HG03175 (cell line): ENCODE results near the gene TIMELESS.
"Not testable (repeated sequence)": the region's sequence is repeated elsewhere in the genome, so short reads cannot be mapped to it uniquely, and the experiment has no call there.

ENCODE experiments used
- ATAC-seq: cut with Tn5 transposase; IDR thresholded peaks from one replicate; pipeline ENCODE4 v1.9.1; 2021; ENCODE audit warnings: mild to moderate bottlenecking, moderate library complexity; ENCODE audit not compliant: unreplicated experiment

The TIMELESS gene

DNA sequence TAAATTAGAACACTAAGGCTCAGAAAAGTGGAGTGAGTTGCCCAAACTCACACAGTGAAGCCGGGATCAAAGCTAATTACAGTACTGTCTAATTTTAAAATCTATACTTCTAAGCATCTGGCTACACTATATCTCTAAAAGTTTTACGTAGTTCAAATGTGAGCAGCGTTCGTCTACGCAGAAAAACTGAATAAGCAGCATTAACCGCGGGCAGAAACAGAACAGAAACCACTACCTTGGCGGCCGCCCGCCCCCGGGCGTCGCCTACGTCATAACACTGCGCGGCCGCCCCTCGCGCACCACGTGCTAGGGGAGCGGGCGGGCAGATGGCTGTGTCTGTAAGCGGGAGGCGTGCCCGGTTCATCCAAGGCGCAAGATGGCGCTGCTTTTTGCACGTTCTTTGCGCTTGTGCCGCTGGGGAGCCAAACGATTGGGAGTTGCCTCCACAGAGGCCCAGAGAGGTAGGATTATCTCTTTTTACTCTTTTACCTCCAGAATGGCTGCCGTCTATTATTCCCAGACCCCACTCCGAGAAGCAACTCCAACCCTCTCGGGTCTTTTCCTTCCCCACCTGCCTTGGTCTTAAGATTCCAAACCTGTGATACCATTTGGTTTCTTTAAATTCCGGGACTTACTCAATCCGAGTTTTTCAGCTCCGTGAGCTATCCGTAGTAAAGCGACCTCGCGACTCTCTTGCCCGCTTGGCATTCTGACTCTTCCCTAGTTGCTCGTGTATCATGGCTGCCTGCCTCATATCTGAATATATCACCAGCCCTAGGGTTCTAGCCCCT, 19.2 kb upstream of the TIMELESS start, which contains the start of gene SPRYD4:
TSS of gene SPRYD4 (plus strand) at position 363 of the 791 bp plus-strand sequence. CDS start at position 377, 14 bp downstream.
- ATAC-seq = peak; percentile 90

DNA sequence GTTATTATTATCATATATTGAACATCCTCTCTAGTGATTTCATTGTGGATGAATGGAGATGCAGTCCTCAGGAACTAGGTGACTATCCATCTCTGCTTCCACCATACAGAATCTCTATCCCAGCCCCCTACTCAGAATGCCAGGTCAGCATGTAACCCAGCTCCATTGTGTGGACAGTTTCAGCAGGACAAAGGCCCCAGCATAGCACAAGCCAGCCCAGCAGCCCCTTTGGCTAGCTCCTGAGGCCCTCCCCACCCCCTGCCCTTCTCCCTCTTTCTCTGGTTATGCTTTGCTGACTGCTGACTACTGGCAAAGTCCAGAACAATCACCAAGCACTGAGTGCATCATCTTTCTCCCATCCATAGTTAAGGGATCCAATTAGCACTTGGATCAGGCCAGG, 13.3 kb upstream of the TIMELESS start:
- ATAC-seq = no peak

DNA sequence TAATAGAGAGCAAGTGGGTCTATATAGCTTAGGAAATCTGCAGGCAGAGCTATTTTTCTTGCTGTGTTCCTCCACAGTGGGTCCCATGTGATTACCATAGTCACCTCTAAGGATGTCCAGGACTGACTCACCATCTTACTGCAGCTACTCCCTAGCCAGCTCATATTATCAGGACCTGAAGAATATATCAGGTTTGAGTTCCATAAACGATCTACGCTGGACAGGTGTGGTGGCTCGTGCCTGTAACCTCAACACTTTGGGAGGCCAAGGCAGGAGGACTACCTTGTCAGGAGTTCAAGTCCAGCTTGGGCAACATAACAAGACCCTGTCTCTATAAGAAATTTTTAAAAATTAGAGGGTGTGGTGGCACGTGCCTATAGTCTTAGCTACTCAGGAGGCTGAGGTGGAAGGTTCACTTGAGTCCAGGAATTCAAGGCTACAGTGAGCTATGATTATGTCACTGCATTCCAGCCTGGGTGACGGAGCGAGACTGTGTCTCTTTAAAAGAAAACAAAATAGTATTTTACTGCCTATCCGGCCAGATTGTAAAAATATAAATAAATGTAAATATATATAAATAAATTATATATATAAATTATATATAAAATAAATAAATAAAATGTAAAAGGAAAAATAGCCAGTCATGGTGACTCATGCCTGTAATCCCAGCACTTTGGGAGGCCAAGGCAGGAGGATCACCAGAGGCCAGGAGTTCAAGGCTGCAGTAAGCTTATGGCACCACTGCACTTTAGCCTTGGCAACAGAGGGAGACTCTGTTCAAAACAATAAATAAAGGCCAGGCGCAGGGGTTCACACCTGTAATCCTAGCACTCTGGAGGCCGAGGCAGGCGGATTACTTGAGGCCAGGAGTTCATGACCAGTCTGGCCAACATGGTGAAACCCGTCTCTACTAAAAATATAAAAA, 12.3 kb upstream of the TIMELESS start:
- ATAC-seq = no peak

DNA sequence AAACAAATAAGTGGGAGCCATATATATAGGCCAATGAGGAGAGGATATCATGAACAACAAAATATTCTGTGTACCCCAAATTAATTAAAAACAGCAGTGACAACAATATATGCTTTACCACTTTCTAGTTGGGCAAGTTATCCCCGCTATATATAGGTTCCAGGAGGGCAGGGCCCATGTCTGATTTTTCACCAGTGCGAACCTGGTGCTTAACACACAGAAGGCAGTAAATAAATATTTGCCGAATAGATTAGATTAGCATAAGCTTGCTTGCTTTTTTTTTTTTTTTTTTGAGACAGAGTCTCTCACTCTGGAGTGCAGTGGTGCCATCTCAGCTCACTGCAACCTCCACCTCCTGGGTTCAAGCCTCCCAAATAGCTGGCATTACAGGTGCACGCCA, 8.6 kb upstream of the TIMELESS start:
- no peak for ATAC-seq

DNA sequence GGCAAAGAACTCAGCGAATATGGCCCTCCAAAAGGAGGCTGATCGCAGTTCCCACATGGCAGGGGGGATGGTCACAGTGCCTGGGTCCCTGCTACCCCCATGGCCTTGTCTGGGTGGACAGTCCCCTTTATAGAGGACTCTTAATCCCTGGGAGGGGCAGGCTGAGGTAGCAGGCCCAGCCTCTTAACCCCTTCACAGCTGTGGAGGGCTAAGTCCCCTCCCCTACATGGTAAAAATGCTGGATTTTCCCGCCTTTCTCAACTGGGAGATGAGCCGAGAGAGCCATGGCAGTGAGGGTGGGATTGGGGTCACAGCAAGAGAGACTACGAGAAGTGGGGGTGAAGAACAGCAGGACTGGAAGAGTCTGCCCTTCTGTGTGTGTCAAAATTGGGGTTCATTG, 5.3 kb upstream of the TIMELESS start, which contains the start of gene MIP:
TSS of gene MIP (minus strand) at position 101 of the 400 bp plus-strand sequence. CDS start at position 57, 44 bp downstream.
- ATAC-seq = no peak

DNA sequence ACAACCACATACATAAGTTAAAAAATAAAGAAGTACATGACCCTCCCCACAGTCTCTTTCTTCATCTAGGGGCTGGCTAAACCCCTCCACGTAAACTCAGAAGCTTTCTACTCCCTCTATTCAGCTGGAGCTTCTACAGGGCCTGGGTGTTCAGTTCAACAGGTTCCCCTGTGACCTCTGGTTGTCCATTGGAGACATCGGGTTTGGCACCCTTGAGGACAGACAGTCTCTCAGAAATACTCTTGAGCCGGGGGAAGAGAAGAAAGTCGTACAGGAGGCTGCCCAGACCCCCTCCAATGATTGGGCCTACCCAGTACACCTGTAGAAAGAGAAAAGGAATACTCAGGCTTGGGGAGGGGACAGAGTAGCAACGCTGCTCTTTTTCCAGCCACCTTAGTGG, 1.9 kb upstream of the TIMELESS start:
- ATAC-seq = no peak

DNA sequence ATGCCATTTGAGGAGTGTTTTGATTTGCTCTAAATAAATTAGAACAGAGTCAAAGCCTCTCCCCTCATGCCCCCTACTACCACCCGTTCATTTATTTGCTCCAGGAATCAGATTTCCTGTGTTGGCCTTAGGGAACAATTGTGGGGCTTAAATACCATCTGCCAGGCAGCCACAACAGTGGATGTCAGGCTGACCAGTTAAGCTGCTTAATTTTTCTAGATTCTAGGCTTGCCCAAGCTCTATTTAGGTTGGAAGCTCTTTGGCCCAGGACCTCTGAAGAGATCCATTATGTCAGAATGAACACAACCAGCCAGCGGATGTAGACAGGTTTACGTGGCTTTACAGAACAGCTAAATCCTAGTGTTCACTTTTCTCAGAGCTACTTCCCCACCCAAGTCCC, 1.0 kb upstream of the TIMELESS start:
- no peak for ATAC-seq

DNA sequence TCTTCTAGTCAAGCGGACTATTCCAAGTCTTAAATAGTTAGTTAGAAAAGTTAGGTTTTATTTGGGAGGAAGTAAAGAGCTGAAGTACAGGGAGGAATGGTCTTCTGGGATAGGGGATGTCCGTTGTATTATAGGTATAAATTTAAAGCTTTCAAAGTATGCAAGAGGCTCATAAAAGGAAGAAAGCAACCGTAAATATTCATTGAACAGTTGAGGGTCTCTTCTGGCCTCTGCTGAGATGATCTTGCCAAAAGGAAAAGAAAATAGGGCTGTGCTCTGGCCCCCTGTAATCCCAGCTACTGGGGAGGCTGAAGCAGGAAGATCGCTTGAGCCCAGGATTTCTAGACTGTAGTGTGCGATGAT, 377 bp upstream of the TIMELESS start:
- no peak for ATAC-seq

DNA sequence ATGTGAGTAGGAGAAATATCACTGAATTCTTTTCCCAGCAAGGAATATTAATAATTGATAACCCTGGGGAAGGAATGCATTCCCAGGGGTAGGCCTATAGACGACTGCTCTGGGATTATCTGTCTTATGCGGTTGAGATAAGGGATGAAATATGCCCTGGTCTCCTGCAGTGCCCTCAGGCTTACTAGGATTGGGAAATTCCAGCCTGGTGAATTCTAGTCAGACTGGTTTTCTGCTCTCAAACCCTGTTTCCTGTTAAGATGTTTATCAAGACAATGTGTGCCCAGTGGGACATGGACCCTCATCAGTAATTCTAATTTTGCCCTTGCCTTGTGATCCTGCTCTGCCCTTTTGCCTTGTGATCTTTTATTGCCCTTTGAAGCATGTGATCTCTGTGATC, 6.0 kb downstream of the TIMELESS start:
- not testable (repeated sequence) for ATAC-seq

DNA sequence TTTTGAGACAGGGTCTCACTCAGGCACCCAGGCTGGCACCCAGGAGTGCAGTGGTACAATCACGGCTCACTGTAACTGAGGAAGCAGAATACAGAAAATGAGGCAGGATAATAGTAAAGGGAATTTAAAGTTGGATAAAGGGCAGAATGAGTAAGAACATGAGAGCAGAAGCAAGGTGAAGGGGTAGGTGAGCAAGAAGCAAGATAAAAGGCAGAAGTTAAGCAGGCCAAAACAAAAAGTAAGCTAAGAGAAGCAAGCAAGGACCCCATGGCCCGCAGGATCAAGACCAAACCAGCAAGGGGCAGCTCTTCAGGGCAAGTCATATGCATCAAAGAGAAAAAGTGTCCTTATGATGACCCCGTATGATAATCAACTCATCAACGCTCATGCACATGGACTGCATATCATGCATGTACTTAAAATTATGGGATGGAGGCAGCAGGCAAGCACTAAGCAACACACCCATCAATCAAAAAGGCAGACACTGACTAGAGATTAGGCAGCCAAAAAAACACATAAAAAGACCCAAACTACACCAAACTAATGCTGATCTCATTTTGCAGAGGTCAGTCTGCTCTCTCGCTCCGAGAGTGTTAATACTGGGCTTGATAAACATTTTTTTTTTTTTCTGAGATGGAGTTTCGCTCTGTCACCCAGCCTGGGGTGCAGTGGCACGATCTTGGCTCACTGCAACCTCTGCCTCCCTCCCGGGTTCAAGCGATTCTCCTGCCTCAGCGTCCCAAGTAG, 11.6 kb downstream of the TIMELESS start:
- no peak for ATAC-seq

DNA sequence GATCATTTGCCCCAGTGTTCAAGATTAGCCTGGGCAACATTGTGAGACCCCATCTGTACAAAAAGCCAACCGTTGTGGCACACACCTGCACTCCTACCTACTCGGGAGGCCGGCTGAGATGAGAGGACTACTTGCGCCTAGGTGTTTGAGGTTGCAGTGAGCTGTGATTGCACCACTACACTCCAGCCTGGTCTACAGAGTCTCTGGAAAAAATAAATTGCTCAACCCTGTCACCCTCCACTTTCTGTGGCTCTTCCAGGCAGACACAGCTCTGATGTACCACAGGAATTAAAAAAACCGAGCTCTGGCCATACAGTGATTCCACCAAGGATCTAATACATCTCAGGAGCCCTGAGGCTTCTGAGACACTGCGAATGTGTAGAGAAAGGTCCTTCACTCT, 14.4 kb downstream of the TIMELESS start:
- no peak for ATAC-seq

DNA sequence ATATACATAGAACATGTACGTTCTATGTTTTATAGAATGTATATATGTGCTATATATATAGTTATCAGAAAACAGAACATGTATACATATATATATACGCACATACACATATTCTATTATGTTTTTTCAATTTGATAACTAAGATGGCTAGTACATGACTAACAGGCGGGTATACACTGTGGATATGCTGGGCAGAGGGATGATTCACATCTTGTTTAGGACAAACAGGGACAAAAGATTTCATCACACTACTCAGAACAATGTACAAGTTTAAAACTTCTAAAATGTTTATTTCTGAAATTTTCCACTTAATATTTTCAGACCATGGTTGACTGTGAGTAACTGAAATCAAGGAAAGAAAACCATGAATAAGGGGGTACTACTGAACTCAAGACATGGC, 17.4 kb downstream of the TIMELESS start:
- no peak for ATAC-seq

DNA sequence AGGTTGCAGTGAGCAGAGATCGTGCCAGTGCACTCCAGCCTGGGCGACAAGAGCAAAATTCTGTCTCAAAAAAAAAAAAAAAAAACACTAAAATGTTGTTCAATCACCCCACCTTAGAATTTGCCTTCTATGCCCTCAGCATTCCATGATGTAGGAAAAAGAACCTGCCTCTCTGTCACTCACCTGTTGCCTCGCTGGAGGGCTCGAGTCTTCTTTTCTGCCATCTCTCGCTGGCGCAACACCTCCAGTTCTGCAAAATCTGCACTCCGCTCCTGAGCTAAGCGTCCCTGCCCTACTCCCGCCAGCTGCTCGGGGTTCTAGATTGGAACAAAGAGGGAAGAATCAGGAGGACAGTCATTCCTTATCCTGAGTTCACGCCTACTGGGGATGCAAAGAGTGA, 17.9 kb downstream of the TIMELESS start:
- ATAC-seq = no peak

DNA sequence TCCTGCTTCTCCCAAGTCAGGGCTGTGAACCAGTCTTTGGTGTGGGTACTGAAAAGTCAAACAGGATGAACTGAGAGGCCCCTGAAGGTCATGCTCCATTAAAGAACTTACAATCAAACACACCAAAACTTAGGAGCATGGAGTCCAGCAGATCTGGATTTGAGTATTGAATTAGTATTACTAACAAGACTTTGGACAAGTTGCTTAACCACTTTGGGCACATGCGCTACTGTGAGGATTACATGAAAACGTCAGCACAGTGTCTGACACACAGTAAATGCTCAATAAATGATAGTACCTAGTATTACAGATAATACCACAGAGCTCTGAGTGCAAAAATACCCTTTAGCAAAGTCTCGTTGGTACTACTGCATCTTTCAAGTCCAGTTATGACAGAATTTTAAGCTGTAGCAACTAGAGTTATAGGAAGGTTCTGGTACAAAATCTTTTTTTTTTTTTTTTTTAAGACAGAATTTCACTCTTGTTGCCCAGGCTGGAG, 23.2 kb downstream of the TIMELESS start:
- no peak for ATAC-seq

DNA sequence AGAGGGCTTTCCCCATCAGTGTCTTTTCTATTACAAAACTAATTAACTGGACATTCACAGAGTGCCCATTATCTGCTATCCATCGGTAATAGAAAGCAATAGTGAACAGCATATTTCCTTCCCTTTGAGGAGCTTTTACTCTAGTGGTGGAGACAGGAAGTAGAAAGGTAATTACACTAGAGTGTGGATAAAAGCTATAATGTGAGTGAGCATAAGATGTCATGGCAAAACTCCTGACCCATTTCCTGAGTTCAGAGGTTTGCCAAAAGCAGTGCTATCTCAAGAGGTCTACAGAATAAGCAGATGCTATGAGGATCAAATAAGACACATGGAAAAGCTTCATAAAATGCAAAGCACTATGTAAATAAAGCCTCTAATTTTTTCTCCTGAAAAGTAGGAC, 24.0 kb downstream of the TIMELESS start:
- ATAC-seq = no peak

DNA sequence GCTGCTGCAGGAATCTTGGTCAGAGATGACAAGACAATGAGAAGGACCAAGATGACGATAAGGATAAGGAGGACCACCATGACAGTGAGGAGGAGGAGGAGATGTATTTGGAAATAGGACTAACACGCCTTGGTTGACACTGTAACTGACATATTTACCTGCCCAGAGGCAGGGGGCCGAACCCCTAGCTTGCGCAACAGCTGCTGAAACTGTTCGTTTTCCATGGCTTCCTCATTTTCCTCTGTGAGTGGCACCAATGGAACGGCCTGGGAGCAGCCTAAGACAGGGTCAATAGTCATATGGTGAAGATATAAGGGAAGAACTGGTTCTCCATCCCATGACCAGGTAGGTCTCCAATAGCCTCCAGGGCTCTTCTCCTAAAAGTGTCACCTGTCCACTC, 28.8 kb downstream of the TIMELESS start:
- ATAC-seq = no peak

DNA sequence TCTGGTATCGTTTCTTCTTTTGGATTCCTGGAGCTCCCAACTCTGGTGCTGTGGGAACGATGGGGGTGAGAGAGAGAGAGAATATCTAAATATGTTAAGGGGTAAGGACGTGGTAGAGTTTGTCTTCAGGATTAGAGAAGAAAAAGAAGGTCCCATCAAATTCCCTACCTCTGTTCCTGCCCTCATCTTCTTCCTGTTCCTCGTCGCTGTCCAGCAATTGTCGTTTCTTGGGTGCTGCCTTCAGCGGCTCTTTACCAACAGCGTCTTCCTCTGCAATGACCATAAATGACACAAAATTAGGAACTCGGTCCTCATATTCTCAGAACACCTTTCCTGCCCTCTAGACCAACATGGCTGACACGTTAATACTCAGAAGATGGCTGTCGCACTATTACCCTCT, 31.5 kb downstream of the TIMELESS start:
- no peak for ATAC-seq

DNA sequence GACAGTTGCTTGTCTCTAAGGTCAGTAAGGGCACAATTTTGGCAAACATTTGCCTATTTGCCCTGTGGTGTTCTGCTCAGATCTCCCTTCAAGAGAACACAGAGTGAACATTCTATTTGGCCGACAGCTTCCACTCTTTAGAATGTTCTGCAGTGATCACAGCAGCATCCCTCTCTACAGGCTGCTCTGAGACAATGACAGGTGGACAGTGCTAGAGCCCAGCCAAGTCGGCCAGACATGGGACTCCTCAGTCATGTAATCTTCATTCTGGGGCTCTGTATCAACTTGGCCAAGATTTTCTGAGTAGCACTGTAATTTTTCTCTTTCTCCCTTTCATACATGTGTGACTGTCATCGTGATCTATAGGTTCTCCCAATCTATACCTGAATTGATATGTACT, 34.8 kb downstream of the TIMELESS start:
- ATAC-seq = no peak

DNA sequence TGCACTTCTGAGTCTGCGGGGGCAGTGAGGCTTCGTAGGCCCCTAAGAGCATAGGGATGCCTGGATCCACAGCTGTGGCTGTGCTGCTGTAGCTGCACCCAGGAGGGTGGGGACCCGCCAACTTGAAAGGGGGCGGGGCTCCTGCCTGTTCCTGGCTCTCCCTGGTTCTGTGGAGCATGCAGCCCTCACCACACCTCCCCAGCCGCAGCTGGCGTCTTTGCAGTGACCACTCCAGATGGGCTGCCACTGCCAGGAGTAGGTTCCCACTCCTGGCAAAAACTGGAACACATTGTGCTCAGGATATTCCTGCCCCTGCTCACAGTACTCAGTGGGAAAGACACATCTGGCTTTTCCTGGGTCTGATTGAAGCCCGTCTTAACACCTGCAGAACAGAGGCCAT, 35.8 kb downstream of the TIMELESS start:
- no peak for ATAC-seq

DNA sequence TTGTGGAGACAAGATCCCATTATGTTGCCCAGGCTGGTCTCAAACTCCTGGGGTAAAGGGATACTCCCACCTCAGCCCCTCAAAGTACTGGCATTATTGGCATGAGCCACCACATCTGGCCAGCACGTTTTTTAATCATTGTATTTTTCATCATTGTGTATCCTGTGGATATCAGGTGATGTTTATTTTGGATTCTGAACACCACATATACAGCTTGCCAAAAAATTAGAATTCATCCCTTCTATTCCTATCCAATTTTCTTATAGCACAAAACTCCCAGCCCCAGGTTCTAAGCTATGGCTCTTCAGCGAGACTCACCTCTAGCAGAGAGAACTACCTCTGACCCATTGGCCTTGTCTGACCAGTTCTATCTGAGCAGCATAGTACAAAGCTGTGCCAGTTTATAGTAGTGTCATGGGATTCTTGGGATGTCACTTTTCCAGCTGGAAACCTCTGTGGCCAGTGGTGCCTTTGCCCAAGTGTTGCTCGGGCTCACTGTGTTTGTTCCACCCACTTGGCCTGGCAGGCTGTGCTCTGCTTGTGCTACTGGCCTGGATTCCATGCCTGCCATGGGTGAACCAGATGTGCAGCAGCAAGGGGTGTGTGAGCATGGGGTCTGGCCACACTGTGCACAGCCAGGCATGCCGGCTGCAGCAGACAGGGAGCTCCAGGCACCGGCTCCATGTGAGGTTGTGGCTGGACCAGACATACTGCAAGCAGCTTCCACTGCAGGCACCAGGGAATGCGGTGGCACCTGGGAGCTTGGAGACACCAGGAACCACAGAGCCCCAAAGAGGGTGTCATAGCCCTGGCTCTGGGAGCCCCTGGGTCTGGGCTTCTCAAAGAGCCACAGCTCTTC, 37.2 kb downstream of the TIMELESS start:
- no peak for ATAC-seq
